Epidermal melanocyte (primary cell): Measurements from ENCODE around the gene TMEM192.
A peak's percentile ranks its signal among the peaks of the same experiment; 100 is the strongest.
"Not testable (repeated sequence)": the region's sequence is repeated elsewhere in the genome, so short reads cannot be mapped to it uniquely, and the experiment has no call there.

Experiments used
- DNase-seq: peaks from one replicate; pipeline ENCODE4 v3.0.0; 2011; ENCODE audit warnings: low spot score; ENCODE audit not compliant: insufficient read length

TMEM192 gene

GRCh38 chr4:165094873-165095272 is 17.8 kb downstream of the TMEM192 start:
- no peak for DNase-seq

DNA sequence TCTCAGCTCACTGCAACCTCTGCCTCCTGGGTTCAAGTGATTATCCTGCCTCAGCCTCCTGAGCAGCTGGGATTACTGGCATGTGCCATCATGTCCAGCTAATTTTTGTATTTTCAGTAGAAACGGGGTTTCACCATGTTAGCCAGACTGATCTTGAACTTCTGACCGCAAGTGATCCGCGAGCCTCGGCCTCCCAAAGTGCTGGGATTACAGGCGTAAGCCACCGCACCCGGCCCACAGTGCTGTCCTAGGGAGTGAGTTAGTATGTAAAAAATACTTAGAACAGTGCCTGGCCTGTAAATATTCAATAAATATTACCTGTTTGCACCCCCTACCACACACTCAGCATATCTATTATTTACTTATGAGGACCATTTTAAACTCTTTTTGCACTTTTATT is 20.5 kb downstream of the TMEM192 start:
- not testable (repeated sequence) for DNase-seq

DNA sequence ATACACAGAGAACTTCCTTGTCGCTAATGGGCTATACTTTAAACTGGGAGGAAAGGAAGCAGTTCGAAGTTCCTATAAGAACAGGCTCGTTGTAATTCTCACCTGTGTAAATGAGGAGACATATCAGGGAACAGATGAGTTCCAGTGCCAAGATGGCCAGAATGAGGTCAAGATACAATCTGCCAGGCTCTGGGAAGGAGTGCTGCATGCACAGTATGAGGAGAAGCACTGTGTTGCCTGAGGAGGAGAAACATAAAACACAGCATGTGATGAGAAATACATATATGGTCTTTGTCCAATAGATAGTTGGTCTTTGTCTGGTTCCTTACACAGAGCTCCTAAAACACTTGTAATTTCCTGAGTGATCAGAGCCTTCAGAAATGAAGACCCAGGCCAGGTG is 24.3 kb downstream of the TMEM192 start:
- no peak for DNase-seq

- DNase-seq = no peak
These were observed 26.7 kb downstream of the TMEM192 start for GRCh38 chr4:165085946-165086345.

DNA sequence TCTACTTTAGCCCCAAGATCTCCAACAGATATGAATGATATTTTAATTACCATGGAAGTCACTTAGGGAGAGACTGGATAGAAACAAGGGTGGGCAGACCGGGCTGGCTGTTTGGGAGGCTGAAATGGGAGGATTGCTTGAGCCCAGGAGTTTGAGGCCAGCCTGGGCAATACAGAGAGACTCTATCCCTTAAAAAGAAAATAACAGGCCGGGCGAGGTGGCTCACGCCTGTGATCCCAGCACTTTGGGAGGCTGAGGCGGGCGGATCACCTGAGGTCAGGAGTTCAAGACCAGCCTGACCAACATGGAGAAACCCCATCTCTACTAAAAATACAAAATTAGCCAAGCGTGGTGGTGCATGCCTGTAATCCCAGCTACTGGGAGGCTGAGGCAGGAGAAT is 27.9 kb downstream of the TMEM192 start:
- not testable (repeated sequence) for DNase-seq

DNA sequence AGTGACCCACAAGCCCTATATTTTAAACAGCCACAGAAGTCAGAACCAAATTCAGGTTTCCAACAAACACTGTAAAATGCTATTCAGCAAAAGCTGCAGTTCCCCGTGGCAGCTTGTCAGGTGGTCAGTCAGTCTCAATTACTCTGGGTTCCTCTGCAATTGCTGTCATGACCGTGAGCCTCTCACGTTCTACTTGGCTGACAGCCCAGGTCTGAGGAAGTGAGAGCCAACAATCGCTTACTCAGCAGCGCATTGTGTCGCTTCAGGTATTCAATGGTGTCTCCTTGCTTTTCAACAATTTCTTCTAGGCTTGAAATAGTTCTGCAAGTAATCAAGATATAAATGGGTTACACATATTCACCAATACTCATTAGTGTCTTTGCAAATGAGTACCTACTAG is 33.2 kb downstream of the TMEM192 start:
- DNase-seq = no peak

- no peak for DNase-seq
These were observed 35.6 kb downstream of the TMEM192 start for GRCh38 chr4:165077034-165077578.

DNA sequence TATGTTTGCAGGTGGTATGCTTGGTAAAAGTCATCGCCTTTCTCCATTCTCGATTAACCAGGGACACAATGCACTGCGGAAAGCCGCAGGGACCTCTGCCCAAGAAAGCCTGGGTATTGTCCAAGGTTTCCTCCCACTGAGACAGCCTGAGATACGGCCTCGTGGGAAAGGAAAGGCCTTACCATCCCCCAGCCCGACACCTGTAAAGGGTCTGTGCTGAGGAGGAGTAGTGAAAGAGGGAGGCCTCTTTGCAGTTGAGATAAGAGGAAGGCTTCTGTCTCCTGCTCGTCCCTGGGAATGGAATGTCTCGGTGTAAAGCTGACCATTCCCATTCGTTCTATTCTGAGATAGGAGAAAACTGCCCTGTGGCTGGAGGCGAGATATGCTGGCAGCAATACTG is 39.3 kb downstream of the TMEM192 start:
- not testable (repeated sequence) for DNase-seq

GRCh38 chr4:165070560-165070959 is 42.1 kb downstream of the TMEM192 start:
- DNase-seq = no peak

- DNase-seq = no peak
These were observed 51.7 kb downstream of the TMEM192 start for GRCh38 chr4:165060938-165061337.

DNA sequence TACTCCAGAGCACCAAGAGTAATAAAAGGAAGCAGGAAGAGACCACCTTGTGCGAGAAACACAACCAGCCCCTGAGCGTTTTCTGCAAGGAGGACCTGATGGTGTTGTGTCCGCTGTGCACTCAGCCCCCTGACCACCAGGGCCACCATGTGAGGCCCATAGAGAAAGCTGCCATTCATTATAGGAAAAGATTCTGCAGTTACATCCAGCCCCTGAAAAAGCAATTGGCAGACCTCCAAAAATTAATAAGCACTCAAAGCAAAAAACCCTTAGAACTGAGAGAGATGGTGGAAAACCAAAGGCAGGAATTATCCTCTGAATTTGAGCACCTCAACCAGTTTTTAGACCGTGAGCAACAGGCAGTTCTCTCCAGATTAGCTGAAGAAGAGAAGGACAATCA is 53.3 kb downstream of the TMEM192 start:
- peak; percentile 18 for DNase-seq

DNA sequence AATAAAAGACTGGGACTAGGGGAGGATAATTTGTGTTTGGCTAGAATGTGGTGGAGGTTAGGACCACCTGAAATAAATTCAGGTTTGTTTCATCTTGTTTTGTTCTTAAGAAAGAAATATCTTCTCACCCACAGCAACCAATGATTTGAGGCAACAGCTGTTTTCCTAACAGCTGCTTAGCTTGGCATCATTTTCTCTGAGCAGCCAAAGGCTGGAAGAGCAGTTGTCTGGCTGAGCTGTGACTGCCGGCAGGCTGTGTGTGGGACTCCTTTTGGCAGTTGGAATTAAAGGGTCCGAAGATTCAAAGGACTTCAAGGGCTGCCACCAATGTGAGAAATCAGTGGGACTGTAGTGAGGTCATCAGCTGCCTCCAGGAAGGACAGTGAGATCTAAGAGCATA is 54.0 kb downstream of the TMEM192 start:
- no peak for DNase-seq

DNA sequence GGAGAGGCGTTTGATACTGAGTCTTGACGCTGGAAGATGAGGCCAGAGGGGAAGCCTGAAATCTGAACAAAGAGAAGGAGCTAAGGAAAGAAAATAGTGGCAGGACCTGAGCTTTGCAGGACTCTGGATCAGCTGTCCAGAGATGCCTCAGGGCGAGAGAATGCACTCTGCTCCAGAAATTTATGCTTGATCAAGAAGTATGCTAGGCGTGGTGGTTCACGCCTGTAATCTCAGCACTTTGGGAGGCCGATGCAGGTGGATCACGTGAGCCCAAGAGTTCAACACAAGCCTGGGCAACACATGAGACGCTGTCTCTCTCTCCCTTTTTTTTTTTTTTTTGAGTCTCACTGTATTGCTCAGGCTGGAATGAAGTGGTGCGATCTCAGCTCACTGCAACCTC is 57.1 kb downstream of the TMEM192 start:
- no peak for DNase-seq

DNA sequence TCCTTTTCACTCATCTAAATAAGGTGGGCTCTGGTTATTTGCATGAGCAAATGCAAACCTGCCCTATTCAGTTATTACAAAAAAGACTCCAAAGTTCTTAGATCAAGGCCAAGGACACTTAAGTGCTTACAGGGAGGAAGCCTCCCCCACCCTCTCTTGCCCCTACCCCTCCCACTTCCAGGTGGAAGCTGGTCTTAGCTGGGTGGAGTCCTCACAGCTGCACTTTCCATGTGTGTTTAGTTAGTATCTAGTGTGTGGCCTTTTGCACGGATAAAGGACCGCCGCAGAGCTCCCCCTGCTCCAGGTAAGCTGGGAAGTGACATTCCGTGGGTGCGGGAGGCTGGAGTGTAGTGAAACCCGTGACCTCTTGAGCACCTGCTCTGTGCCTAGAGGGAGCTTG is 59.0 kb downstream of the TMEM192 start, which contains the start of gene TRIM75:
TRIM75 (plus strand) TSS at position 222 of the 400 bp plus-strand sequence. CDS start 5,282 bp downstream, outside the sequence.
- DNase-seq = no peak

DNA sequence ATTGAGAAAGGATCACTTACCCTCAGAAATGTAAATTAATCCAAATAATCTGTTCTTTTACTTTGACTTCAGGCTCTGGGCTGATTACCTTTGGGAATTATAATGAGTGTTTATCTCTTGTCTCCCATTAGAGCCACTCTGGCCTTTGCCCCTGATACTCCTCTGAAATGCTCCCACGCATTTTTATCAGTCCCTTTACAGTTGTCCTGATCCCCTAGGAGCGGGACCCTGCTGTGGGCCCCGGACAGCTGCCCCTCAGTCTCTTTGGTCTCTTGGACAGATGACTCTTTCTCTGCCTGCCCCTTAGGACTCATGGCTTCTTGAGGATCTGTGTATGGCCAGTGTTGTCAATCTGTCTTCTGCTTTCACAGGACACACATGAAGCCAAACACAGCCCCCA is 60.0 kb downstream of the TMEM192 start:
- DNase-seq = no peak

- DNase-seq = no peak
These were observed 64.5 kb downstream of the TMEM192 start for GRCh38 chr4:165048170-165048569.

- no peak for DNase-seq
These were observed 81.0 kb downstream of the TMEM192 start, which contains the start of gene TRIM60 for GRCh38 chr4:165031436-165032211. TRIM60 (plus strand) TSS chr4:165031999; CDS start chr4:165040073, 8,074 bp downstream.

- DNase-seq = no peak
These were observed 84.8 kb downstream of the TMEM192 start for GRCh38 chr4:165027762-165028402.

DNA sequence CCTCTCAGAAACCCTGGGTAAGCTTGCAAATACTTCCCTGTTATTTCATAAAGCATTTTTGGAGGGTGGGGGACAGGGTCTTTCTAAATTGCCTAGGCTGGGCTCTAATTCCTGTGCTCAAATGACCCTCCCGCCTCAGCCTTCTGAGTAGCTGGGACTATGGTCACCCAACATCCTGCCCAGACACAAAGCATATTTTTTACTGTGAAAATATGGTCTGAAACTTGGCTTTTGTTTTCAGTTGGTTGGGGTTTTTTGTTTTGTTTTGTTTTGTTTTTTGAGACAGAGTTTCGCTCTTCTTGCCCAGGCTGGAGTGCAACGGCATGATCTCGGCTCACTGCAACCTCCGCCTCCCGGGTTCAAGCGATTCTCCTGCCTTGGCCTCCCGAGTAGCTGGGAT is 86.9 kb downstream of the TMEM192 start:
- not testable (repeated sequence) for DNase-seq
